Activated T-cell treated with anti-CD3 and anti-CD28 coated beads, Interleukin-2, amount 50 U/mL, for 24 hours (primary cell): ENCODE measurements around the gene KCNE3.

Experiments
- DNase-seq: peaks from one replicate; pipeline ENCODE4 v3.0.0-alpha.2; 2020
- H3K27ac Mint-ChIP-seq: 2 replicates; pipeline ENCODE4 v1.8.0; 2020; ENCODE audit warnings: mild to moderate bottlenecking, mixed read lengths
- H3K27me3 Mint-ChIP-seq: 2 replicates; pipeline ENCODE4 v1.8.0; 2020; ENCODE audit warnings: mixed read lengths
- H3K36me3 Mint-ChIP-seq: 2 replicates; pipeline ENCODE4 v1.8.0; 2020; ENCODE audit warnings: low read depth, mixed read lengths
- H3K4me1 Mint-ChIP-seq: 2 replicates; pipeline ENCODE4 v1.8.0; 2020; ENCODE audit warnings: low read depth, mixed read lengths
- H3K4me3 Mint-ChIP-seq: 2 replicates; pipeline ENCODE4 v1.8.0; 2020; ENCODE audit warnings: mild to moderate bottlenecking, moderate library complexity, mixed read lengths
- H3K9me3 Mint-ChIP-seq: 2 replicates; pipeline ENCODE4 v1.8.0; 2020; ENCODE audit warnings: mixed read lengths

The KCNE3 gene

DNA sequence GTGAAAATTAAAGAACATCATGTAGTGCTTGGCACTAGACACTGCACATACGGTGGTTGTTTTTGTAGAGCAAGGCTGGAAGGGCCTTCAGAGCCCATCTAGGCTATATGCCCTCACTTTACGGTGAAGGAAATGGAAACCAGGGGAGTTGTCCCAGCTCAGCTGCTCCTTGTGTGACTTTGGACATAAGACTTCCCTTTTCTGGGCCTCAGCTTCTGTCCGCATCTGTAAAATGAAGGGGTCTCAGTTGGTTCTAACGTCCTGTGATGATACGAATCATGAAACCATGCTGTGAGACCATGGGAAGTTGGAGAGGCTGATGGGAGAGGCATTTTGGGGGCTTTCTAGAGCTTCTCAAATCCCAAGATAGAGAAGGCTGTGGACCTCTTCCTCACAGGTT is 4.7 kb downstream of the KCNE3 start:
- DNase-seq, result no peak
- Mint-ChIP-seq H3K4me3 (no peak overlapping the region), H3K9me3 (no peaks in the 10 kb centered on the region), H3K27ac (no peak overlapping the region), H3K4me1 (peaks cover 1% of the 10 kb centered on the region), H3K36me3 (no peaks in the 10 kb centered on the region), H3K27me3 (peaks cover 24% of the 10 kb centered on the region)

DNA sequence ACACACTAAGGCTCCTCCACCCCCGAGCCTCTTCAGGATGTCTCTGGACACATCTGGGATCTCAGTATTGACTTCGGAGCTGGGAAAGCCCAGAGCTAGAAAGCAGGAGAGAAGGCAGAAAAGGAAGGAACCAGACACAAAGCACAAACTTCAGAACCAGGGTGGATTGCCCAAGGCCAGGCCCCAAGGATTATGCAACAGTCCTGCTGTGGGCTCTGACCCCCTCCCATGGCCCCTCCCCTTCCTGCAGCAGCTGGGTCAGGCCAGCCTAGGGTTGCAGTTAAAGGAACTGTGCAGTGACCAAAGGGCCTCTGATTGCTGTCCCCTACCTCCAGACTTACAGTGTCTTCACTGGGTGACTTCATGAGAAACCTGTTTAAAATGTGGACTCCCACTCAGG is 5.3 kb downstream of the KCNE3 start:
- Mint-ChIP-seq H3K4me3 (no peak overlapping the region), H3K27ac (no peak overlapping the region), H3K4me1 (no peaks in the 10 kb centered on the region), H3K9me3 (no peaks in the 10 kb centered on the region), H3K36me3 (no peaks in the 10 kb centered on the region), H3K27me3 (peaks cover 22% of the 10 kb centered on the region)
- no peak for DNase-seq

DNA sequence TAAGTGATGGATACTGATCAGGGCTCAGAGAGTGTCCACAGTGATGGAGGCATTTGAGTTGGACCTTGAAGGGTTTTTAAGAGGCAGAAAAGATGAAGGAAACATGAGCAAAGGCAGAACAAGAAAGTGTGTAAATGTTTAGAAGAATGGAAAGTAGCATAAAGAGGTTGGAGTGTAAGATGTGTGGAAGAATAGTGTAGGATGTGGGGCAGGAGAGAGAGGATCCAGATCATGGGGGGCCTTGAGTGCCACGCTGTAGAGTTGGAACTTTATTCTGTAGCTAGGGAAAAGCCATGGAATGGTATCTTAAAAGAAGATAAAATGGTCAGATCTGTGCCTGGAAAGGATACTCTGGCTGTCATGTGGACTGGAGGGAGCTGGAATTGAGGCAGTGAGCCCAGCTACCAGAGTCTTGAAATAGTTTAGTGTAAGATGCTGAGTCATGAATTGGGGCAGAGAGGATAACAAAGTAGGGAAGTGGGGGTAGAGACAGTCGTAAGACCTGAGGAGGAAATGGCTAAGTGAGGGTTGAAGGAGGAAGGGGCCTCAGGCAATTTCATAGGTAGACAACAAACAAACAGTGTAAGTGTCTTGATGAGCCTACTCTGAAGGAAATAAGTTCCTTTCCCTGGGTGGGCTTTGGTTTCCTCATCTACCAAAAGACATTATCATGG is 6.7 kb downstream of the KCNE3 start:
- Mint-ChIP-seq H3K4me3 (no peak overlapping the region), H3K27me3 (peaks cover 8% of the 10 kb centered on the region), H3K9me3 (no peaks in the 10 kb centered on the region), H3K27ac (no peak overlapping the region), H3K36me3 (no peaks in the 10 kb centered on the region), H3K4me1 (no peaks in the 10 kb centered on the region)
- DNase-seq, result no peak

- Mint-ChIP-seq H3K4me3 (no peak overlapping the region), H3K27ac (no peak overlapping the region), H3K4me1 (no peaks in the 10 kb centered on the region), H3K9me3 (no peaks in the 10 kb centered on the region), H3K27me3 (peaks cover 4% of the 10 kb centered on the region), H3K36me3 (no peaks in the 10 kb centered on the region)
- DNase-seq, result no peak
Measured at GRCh38 chr11:74460065-74460464, 7.3 kb downstream of the KCNE3 start.

DNA sequence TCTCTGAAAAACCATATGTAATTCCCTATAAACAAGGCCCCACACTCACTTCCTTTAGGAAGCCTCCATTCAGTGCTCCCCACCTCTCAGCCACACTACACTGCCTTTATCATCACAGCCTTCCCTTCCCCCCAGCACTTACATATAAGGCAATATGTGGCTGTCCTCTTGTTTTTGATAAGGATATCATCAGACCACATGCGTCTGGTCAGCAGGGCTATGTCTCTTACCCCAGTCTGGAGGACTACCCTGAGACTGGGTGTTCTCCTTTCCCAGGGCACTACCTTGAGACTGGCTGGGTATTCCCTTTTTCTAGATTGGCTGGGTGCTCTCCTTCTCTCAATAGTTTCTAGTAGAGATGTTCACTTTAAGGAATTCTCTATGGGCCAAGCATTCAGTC is 7.8 kb downstream of the KCNE3 start:
- Mint-ChIP-seq H3K36me3 (no peaks in the 10 kb centered on the region), H3K27ac (no peak overlapping the region), H3K27me3 (peaks cover under 1% of the 10 kb centered on the region), H3K4me1 (no peaks in the 10 kb centered on the region), H3K9me3 (no peaks in the 10 kb centered on the region), H3K4me3 (no peak overlapping the region)
- no peak for DNase-seq

GRCh38 chr11:74457356-74457755 is 10.0 kb downstream of the KCNE3 start:
- no peak for DNase-seq
- H3K4me3 Mint-ChIP-seq, result no peak overlapping the region
- H3K27ac Mint-ChIP-seq, result no peak overlapping the region
- peaks cover 8% of the 10 kb centered on the region for H3K27me3 Mint-ChIP-seq
- H3K4me1 Mint-ChIP-seq, result no peaks in the 10 kb centered on the region
- H3K9me3 Mint-ChIP-seq, result no peaks in the 10 kb centered on the region
- no peaks in the 10 kb centered on the region for H3K36me3 Mint-ChIP-seq

GRCh38 chr11:74453373-74453975 is 13.9 kb downstream of the KCNE3 start:
- peaks cover 14% of the 10 kb centered on the region for H3K27me3 Mint-ChIP-seq
- no peaks in the 10 kb centered on the region for H3K9me3 Mint-ChIP-seq
- peak; percentile 70 for DNase-seq
- peaks cover 5% of the 10 kb centered on the region for H3K4me1 Mint-ChIP-seq
- H3K4me3 Mint-ChIP-seq, result no peak overlapping the region
- no peak overlapping the region for H3K27ac Mint-ChIP-seq
- no peaks in the 10 kb centered on the region for H3K36me3 Mint-ChIP-seq

GRCh38 chr11:74452366-74452765 is 15.0 kb downstream of the KCNE3 start:
- Mint-ChIP-seq H3K9me3 (no peaks in the 10 kb centered on the region), H3K27me3 (peaks cover 14% of the 10 kb centered on the region), H3K4me3 (no peak overlapping the region), H3K27ac (no peak overlapping the region), H3K4me1 (peaks cover 5% of the 10 kb centered on the region), H3K36me3 (no peaks in the 10 kb centered on the region)
- DNase-seq, result no peak

DNA sequence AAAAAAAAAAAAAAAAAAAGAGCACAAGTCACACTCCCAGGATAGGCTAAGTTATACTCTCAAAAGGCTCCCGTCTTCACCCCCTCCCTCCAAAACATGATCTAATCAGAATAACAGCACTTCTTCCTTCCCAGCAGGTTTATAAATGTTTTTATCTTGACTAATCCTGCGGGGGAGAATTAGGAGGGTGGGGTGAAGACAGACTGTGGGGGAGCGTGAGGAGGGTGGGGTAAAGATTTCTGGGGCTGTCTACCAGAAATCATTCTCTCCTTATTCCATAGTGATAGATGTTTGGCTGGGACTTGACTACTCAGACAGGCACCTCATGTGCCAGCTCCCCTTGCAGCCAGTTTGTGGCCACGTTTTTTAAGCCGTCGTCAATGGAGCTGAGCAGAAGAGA is 17.0 kb downstream of the KCNE3 start:
- no peak for DNase-seq
- Mint-ChIP-seq H3K27ac (no peak overlapping the region), H3K27me3 (peaks cover 14% of the 10 kb centered on the region), H3K36me3 (no peaks in the 10 kb centered on the region), H3K9me3 (no peaks in the 10 kb centered on the region), H3K4me1 (peaks cover 5% of the 10 kb centered on the region), H3K4me3 (no peak overlapping the region)

DNA sequence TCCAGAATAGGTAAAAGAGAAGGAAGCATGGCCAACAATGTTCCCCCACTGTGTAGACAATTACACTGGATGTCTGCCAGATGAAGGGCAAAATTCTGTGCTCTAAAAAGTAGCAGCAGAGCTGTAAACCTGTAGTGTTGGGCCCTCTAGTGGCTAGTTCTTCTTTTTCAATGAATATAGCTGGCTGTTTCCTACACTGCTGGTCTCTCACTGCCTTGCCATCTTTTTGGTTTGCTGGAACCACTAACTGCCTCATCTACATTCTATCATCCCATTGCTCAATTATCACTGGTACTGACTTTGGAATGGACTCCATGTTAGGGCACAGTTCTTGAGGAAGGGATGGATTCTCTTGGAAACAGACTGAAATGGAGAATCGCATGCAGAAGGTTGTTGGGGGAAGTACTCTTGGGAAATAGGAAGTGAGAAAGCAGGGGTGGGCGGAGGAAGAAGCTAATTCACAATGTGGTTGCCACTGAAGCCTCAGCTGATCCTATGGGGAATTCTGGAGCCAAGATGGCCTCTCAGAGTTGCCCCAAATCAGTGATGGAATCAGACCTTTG is 17.9 kb downstream of the KCNE3 start:
- no peaks in the 10 kb centered on the region for H3K9me3 Mint-ChIP-seq
- H3K4me1 Mint-ChIP-seq, result peaks cover 5% of the 10 kb centered on the region
- H3K36me3 Mint-ChIP-seq, result no peaks in the 10 kb centered on the region
- peak; percentile 37 for DNase-seq
- H3K27me3 Mint-ChIP-seq, result peaks cover 14% of the 10 kb centered on the region
- no peak overlapping the region for H3K27ac Mint-ChIP-seq
- no peak overlapping the region for H3K4me3 Mint-ChIP-seq

GRCh38 chr11:74447720-74448119 is 19.6 kb downstream of the KCNE3 start:
- Mint-ChIP-seq H3K4me1 (peaks cover 5% of the 10 kb centered on the region), H3K36me3 (no peaks in the 10 kb centered on the region), H3K27me3 (peaks cover 8% of the 10 kb centered on the region), H3K4me3 (no peak overlapping the region), H3K9me3 (no peaks in the 10 kb centered on the region), H3K27ac (no peak overlapping the region)
- no peak for DNase-seq

- Mint-ChIP-seq H3K9me3 (no peaks in the 10 kb centered on the region), H3K27me3 (peaks cover 3% of the 10 kb centered on the region), H3K4me1 (peaks cover 5% of the 10 kb centered on the region), H3K4me3 (no peak overlapping the region), H3K36me3 (no peaks in the 10 kb centered on the region), H3K27ac (no peak overlapping the region)
- DNase-seq, result no peak
Measured at GRCh38 chr11:74446532-74446938, 20.8 kb downstream of the KCNE3 start.

DNA sequence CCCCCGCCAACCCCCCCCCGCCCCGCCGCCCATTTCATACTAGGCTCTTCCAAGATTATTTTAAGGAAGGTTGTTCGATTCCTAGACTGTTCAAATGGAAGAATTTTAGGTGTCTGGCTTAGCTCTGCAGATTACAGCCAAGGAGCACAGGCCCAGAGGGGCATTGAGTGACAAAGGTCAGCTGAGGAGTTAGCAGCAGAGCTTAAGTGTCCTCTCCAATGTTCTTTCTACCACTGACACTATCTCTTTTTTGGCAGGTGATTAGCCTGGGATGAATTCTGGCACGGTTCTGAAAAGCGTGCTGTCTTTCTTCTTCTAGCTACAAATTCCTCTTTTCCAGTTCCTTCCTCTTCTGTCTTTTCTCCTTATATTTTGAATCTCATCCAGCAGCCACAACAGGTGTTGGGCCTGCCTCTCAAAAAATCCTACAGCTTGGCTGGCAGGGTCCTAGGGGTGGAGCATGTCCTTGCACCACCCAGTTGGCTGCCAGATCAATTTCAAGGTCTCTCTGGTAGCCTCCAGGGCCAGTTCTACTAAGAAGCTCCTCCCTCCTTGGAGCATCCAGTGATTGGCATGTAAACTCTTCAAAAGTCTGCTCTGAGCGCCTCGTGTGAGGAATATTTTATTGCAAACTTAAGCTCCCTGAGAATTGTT is 23.0 kb downstream of the KCNE3 start:
- DNase-seq, result no peak
- Mint-ChIP-seq H3K4me1 (peaks cover 2% of the 10 kb centered on the region), H3K27ac (no peak overlapping the region), H3K9me3 (peaks cover 5% of the 10 kb centered on the region), H3K4me3 (no peak overlapping the region), H3K36me3 (no peaks in the 10 kb centered on the region), H3K27me3 (no peaks in the 10 kb centered on the region)

DNA sequence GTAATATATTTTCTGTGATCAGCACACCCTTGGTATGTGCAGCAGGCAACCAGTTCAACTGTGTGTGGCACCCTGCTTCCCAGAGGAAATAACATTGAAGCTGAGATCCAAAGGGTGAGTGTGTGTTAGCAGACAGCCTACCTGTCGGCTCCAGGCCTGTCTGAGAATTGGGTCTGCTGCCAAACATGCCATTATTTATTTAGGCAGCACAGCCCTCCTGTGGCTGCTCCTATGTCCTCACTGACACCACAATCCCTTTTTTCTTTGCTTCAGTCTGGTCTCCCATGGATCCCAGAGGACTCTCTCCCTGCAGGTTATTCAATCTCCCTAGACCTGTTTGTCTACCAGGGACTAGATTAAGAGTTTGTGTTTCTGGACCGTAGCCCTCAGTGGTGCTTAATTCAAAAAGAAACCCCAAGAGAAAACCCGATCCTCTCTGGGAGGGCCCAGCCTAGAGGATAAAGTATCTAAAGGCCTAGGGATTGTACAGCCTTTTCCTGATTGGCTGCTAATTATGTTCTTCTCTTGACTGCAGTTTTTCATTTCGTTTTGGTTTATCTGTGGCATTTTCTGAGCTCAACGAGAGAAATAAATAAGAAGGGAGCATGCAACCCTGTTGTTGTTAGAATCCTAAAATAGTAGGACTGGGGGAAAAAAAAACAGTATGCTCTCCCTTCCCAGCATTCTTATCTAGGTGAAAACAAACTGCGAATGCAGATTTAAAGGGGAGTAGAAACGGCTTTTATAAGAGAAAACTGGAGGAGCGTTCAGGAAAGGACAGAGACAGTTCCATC is 24.1 kb downstream of the KCNE3 start:
- H3K36me3 Mint-ChIP-seq, result no peaks in the 10 kb centered on the region
- H3K27ac Mint-ChIP-seq, result no peak overlapping the region
- peaks cover 5% of the 10 kb centered on the region for H3K9me3 Mint-ChIP-seq
- no peak overlapping the region for H3K4me3 Mint-ChIP-seq
- no peak for DNase-seq
- H3K4me1 Mint-ChIP-seq, result no peaks in the 10 kb centered on the region
- no peaks in the 10 kb centered on the region for H3K27me3 Mint-ChIP-seq
